Measurements from ENCODE around the gene NIPAL3. TPM values are rescaled to one million over a fixed set of nuclear protein-coding genes. Genes with fewer than 3 reads are reported as not detected.

Gene NIPAL3
- total RNA-seq, 4 donors from 2014 or later: 34.8 to 55.8 (median 46.8) TPM

DNA sequence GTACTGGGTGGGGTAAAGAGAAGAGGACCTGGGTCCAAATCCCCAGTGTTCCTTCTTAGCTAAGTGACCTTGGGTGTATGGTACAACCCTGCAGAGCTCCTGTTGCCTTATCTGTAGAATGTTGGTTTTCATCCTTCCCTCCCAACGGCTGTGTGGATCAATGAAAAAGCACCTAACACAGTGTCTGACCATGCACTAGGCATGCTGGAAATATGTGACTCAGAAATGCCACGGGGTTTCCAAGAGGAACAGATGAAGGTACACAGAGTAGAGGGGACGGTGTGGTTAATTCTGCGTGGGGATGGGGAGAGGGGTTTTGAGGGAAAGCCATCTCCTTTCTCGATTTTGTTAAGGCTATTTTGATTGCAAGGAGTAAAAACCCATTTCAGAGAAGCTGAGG lies 8.6 kb downstream of the NIPAL3 start:
- no peak for TF ChIP-seq POLR2A (IDR thresholded peaks at IDR 0.05)
- TF ChIP-seq CTCF (IDR thresholded peaks at IDR 0.05): no peak
- TF ChIP-seq EP300 (IDR thresholded peaks at IDR 0.05; ENCODE audit: low read depth): no peak
- no peak for TF ChIP-seq POLR2AphosphoS5 (IDR thresholded peaks at IDR 0.05)
- intact Hi-C loops (cut with DNase I; ENCODE audit: low total_unique reads): no loop called here
- Histone ChIP-seq H3K9me3 (no peaks in the 10 kb centered on the region), H3K36me3 (peaks cover 0 to 20% (median 0%) of the 10 kb centered on the region in 4 donors), H3K27ac (no peak overlapping the region), H3K4me1 (peaks cover 0 to 21% (median 13%) of the 10 kb centered on the region in 4 donors), H3K27me3 (no peaks in the 10 kb centered on the region), H3K4me3 (no peak overlapping the region)
- 73 to 80% methylated on average over 3 to 5 of the region's 5 CpGs for WGBS, 2 donors (ENCODE audit: low coverage in 1 of 2)
- in situ Hi-C loops (cut with MboI; ENCODE audit: low pct_ligation_motif_present in 1 of 4, low pct_unique_long_range_greater_than_20kb in 1 of 4, low sequenced_read_pairs in 3 of 4): no loop called here
- DNase-seq: no peak

GRCh38 chr1:24424990-24425389 lies 9.4 kb downstream of the NIPAL3 start:
- Histone ChIP-seq H3K4me1 (peaks cover 0 to 17% (median 10%) of the 10 kb centered on the region in 4 donors), H3K9me3 (no peaks in the 10 kb centered on the region), H3K27me3 (no peaks in the 10 kb centered on the region), H3K27ac (peak overlapping the region; percentile 5 to 37 (median 18)), H3K4me3 (no peak overlapping the region), H3K36me3 (peaks cover 0 to 20% (median 0%) of the 10 kb centered on the region in 4 donors)
- TF ChIP-seq POLR2A (IDR thresholded peaks at IDR 0.05): no peak
- no peak for TF ChIP-seq CTCF (IDR thresholded peaks at IDR 0.05)
- TF ChIP-seq EP300 (IDR thresholded peaks at IDR 0.05; ENCODE audit: low read depth): no peak
- TF ChIP-seq POLR2AphosphoS5 (IDR thresholded peaks at IDR 0.05): no peak
- intact Hi-C loops (cut with DNase I; ENCODE audit: low total_unique reads) (no loop called here), in situ Hi-C loops (cut with MboI; ENCODE audit: low pct_ligation_motif_present in 1 of 4, low pct_unique_long_range_greater_than_20kb in 1 of 4, low sequenced_read_pairs in 3 of 4) (no loop called here)
- 55 to 80% methylated on average over 1 to 3 of the region's 3 CpGs for WGBS, 2 donors (ENCODE audit: low coverage in 1 of 2)
- DNase-seq: no peak

GRCh38 chr1:24425441-24425840 lies 9.8 kb downstream of the NIPAL3 start:
- WGBS, 2 donors (ENCODE audit: low coverage in 1 of 2): 40 to 60% methylated on average over 1 to 3 of the region's 3 CpGs
- TF ChIP-seq POLR2AphosphoS5 (IDR thresholded peaks at IDR 0.05): no peak
- no peak for TF ChIP-seq CTCF (IDR thresholded peaks at IDR 0.05)
- no peak for TF ChIP-seq POLR2A (IDR thresholded peaks at IDR 0.05)
- no peak for TF ChIP-seq EP300 (IDR thresholded peaks at IDR 0.05; ENCODE audit: low read depth)
- intact Hi-C loops (cut with DNase I; ENCODE audit: low total_unique reads) (no loop called here), in situ Hi-C loops (cut with MboI; ENCODE audit: low pct_ligation_motif_present in 1 of 4, low pct_unique_long_range_greater_than_20kb in 1 of 4, low sequenced_read_pairs in 3 of 4) (no loop called here)
- peak overlapping the region; percentile 5 to 37 (median 18) for H3K27ac ChIP-seq
- H3K9me3 ChIP-seq: no peaks in the 10 kb centered on the region
- no peaks in the 10 kb centered on the region for H3K27me3 ChIP-seq
- no peak for DNase-seq
- no peak overlapping the region for H3K4me3 ChIP-seq
- H3K4me1 ChIP-seq: peaks cover 0 to 17% (median 10%) of the 10 kb centered on the region in 4 donors
- peaks cover 0 to 20% (median 0%) of the 10 kb centered on the region in 4 donors for H3K36me3 ChIP-seq

DNA sequence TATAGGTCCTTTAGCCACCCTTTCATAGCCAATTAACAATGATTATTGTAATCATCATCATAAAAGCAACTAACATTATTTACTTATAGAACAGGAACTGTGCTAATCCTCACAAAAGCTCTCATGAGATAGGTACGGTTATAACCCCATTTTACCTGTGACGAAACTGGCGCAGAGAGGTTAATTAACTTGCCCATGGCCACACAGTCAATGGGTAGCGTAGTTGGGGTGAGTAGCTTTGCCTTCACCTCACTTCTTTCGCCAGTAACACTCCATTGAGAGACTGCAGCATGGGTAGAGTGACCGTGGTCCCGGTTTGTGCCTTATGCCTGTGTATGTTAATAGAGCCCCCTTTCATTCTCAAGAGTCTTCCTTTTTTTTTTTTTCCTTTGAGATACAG lies 10.3 kb downstream of the NIPAL3 start:
- Histone ChIP-seq H3K9me3 (no peaks in the 10 kb centered on the region), H3K4me3 (no peak overlapping the region), H3K4me1 (peaks cover 0 to 17% (median 10%) of the 10 kb centered on the region in 4 donors), H3K27ac (peak overlapping the region; percentile 5 to 37 (median 18)), H3K27me3 (no peaks in the 10 kb centered on the region), H3K36me3 (peaks cover 0 to 17% (median 0%) of the 10 kb centered on the region in 4 donors)
- TF ChIP-seq CTCF (IDR thresholded peaks at IDR 0.05) (no peak), EP300 (IDR thresholded peaks at IDR 0.05; ENCODE audit: low read depth) (no peak), POLR2A (IDR thresholded peaks at IDR 0.05) (no peak), POLR2AphosphoS5 (IDR thresholded peaks at IDR 0.05) (no peak)
- WGBS, 2 donors (ENCODE audit: low coverage in 1 of 2): 69 to 100% methylated on average over 2 to 7 of the region's 7 CpGs
- in situ Hi-C loops (cut with MboI; ENCODE audit: low pct_ligation_motif_present in 1 of 4, low pct_unique_long_range_greater_than_20kb in 1 of 4, low sequenced_read_pairs in 3 of 4) (no loop called here), intact Hi-C loops (cut with DNase I; ENCODE audit: low total_unique reads) (no loop called here)
- no peak for DNase-seq
